Kidney epithelial cell (primary cell): ENCODE results near the gene PLTP. TPM values are rescaled to one million over a fixed set of nuclear protein-coding genes. Genes with fewer than 3 reads are reported as not detected.

Experiments
- DNase-seq: peaks from one replicate; pipeline ENCODE4 v3.0.0-alpha.2; 2010; ENCODE audit warnings: low read depth
- H3K27me3 ChIP-seq: 2 replicates; pipeline ENCODE4 v1.6.0; 2011; ENCODE audit warnings: low read length; ENCODE audit not compliant: control insufficient read depth, insufficient read depth
- H3K36me3 ChIP-seq: 2 replicates; pipeline ENCODE4 v1.5.1; 2011; ENCODE audit warnings: low read length; ENCODE audit not compliant: control insufficient read depth, insufficient read depth
- H3K4me3 ChIP-seq: 2 replicates; pipeline ENCODE4 v1.5.1; 2011; ENCODE audit warnings: low read depth, mild to moderate bottlenecking, control low read depth, low read length
- CTCF ChIP-seq: IDR thresholded peaks from 2 replicates; pipeline ENCODE4 v1.5.1; 2011; ENCODE audit warnings: mild to moderate bottlenecking, moderate library complexity, low read length, control low read depth, inconsistent platforms; ENCODE audit not compliant: insufficient read depth, poor library complexity, severe bottlenecking
- total RNA-seq: library from RNA; depleted of rRNA; stranded (reverse); fragments of >200 nt; gene quantifications from 2 replicates; pipeline ENCODE4 v1.2.3, GENCODE V29; 2015

Gene PLTP
- total RNA-seq, 1 donor from 2014 or later, result 55.8 TPM

- TF ChIP-seq CTCF, result no peak
- Histone ChIP-seq H3K36me3 (no peaks in the 10 kb centered on the region), H3K27me3 (no peaks in the 10 kb centered on the region), H3K4me3 (no peak overlapping the region)
- DNase-seq, result no peak
These were observed 7.0 kb upstream of the PLTP start for GRCh38 chr20:45918779-45919537.

GRCh38 chr20:45918182-45918737 lies 6.3 kb upstream of the PLTP start:
- DNase-seq, result no peak
- Histone ChIP-seq H3K4me3 (no peak overlapping the region), H3K36me3 (no peaks in the 10 kb centered on the region), H3K27me3 (no peaks in the 10 kb centered on the region)
- TF ChIP-seq CTCF, result no peak

DNA sequence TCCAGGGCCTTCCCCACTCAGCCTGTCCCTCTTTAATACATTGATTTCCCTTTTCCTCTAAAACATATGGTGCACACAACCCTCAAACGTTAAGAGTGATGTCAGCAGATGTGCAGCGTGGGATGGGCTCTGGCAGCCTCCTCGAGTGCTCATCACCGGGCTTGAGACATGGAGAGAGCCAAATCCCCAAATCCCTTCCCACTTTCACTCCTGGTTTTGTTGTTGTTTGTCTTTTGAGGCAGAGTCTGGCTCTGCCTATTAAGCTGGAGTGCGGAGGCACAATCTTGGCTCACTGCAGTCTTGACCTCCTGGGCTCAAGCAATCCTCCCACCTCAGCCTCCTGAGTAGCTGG lies 5.8 kb upstream of the PLTP start:
- DNase-seq, result no peak
- no peak for TF ChIP-seq CTCF
- H3K36me3 ChIP-seq, result no peaks in the 10 kb centered on the region
- H3K4me3 ChIP-seq, result no peak overlapping the region
- no peaks in the 10 kb centered on the region for H3K27me3 ChIP-seq

GRCh38 chr20:45913116-45913515 lies 1.2 kb upstream of the PLTP start:
- TF ChIP-seq CTCF, result no peak
- DNase-seq, result no peak
- H3K36me3 ChIP-seq, result no peaks in the 10 kb centered on the region

DNA sequence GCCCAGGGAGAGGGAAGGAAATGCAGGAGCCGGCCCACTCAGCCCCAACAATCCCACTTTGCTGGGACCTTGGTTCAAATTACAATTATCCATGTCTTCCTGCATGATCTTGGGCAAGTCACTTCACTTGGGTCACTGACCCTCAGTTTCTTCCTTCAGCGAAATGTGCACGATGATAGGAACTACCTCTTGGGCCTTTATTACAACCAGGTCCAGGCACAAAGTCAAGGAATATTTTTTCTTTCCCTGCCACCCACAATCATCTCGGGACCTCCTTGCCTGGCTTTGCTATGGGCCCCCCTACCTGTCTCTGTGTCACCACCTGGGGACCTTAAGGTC lies 358 bp upstream of the PLTP start:
- Histone ChIP-seq H3K4me3 (peak overlapping the region; percentile 42), H3K27me3 (no peaks in the 10 kb centered on the region), H3K36me3 (peaks cover 1% of the 10 kb centered on the region)
- TF ChIP-seq CTCF, result no peak
- DNase-seq, result no peak

More at GRCh38 chr20:45913116-45913515, 1.2 kb upstream of the PLTP start:
- Histone ChIP-seq H3K27me3 (no peaks in the 10 kb centered on the region), H3K4me3 (no peak overlapping the region)
